GOT3 (cell line): Measurements from ENCODE around the gene PCCB.
"Not testable (repeated sequence)": the region's sequence is repeated elsewhere in the genome, so short reads cannot be mapped to it uniquely, and the experiment has no call there.

ENCODE experiments used
- DNase-seq: peaks from one replicate; lab custom pipeline; 2025; ENCODE audit warnings: mixed read lengths; lab: John Stamatoyannopoulos, UW

PCCB gene

GRCh38 chr3:136262559-136262958 lies 12.4 kb downstream of the PCCB start:
- DNase-seq, result no peak

- no peak for DNase-seq
Measured at GRCh38 chr3:136263251-136263650, 13.1 kb downstream of the PCCB start.

- DNase-seq, result not testable (repeated sequence)
Measured at GRCh38 chr3:136266468-136267125, 16.5 kb downstream of the PCCB start.

GRCh38 chr3:136267235-136267634 lies 17.1 kb downstream of the PCCB start:
- no peak for DNase-seq

GRCh38 chr3:136270179-136270578 lies 20.0 kb downstream of the PCCB start:
- no peak for DNase-seq

- not testable (repeated sequence) for DNase-seq
Measured at GRCh38 chr3:136271626-136272025, 21.5 kb downstream of the PCCB start.

- no peak for DNase-seq
Measured at GRCh38 chr3:136276049-136276755, 26.1 kb downstream of the PCCB start.

- no peak for DNase-seq
Measured at GRCh38 chr3:136277115-136277514, 27.0 kb downstream of the PCCB start.

- no peak for DNase-seq
Measured at GRCh38 chr3:136277634-136278033, 27.5 kb downstream of the PCCB start.

GRCh38 chr3:136279092-136279491 lies 29.0 kb downstream of the PCCB start:
- DNase-seq, result no peak

GRCh38 chr3:136280961-136281360 lies 30.8 kb downstream of the PCCB start:
- DNase-seq, result no peak

- no peak for DNase-seq
Measured at GRCh38 chr3:136281966-136282520, 31.9 kb downstream of the PCCB start.

- DNase-seq, result no peak
Measured at GRCh38 chr3:136283627-136284026, 33.5 kb downstream of the PCCB start.

GRCh38 chr3:136291302-136291701 lies 41.2 kb downstream of the PCCB start:
- DNase-seq, result no peak

GRCh38 chr3:136292500-136292899 lies 42.4 kb downstream of the PCCB start:
- no peak for DNase-seq

GRCh38 chr3:136293279-136293678 lies 43.1 kb downstream of the PCCB start:
- no peak for DNase-seq

GRCh38 chr3:136294176-136294575 lies 44.0 kb downstream of the PCCB start:
- no peak for DNase-seq

GRCh38 chr3:136296960-136297359 lies 46.8 kb downstream of the PCCB start:
- no peak for DNase-seq

- DNase-seq, result no peak
Measured at GRCh38 chr3:136297826-136298225, 47.7 kb downstream of the PCCB start.

- no peak for DNase-seq
Measured at GRCh38 chr3:136300444-136300843, 50.3 kb downstream of the PCCB start.

- no peak for DNase-seq
Measured at GRCh38 chr3:136305879-136306278, 55.7 kb downstream of the PCCB start.

- no peak for DNase-seq
Measured at GRCh38 chr3:136311261-136311660, 61.1 kb downstream of the PCCB start.

- no peak for DNase-seq
Measured at GRCh38 chr3:136311968-136312367, 61.8 kb downstream of the PCCB start.
